ENCODE data around the gene HDAC7.

- TF ChIP-seq TCF12 (IDR thresholded peaks at IDR 0.05; ENCODE audit: low read depth) (no peak), MAX (IDR thresholded peaks at IDR 0.05) (no peak), REST (IDR thresholded peaks at IDR 0.05; ENCODE audit: low read depth) (no peak), TAF1 (IDR thresholded peaks at IDR 0.05; ENCODE audit: low read depth) (no peak)
Measured at GRCh38 chr12:47750916-47751470, 68.7 kb downstream of the HDAC7 start.
